Prostate gland (tissue), 2 donors: ENCODE results near the gene FBXL17.

Source experiments
- CTCF ChIP-seq, 4 experiments: fragments of 200-600 bp in 2 of 4; fragments of 450-650 bp in 2 of 4; sonication (generic) in 2 of 4; IDR thresholded peaks; 1 replicate in 3 of 4; 2 replicates in 1 of 4; pipeline ENCODE4 v1.5.1; 2016 to 2019; ENCODE audit warnings: antibody characterized with exemption in 4 of 4, mild to moderate bottlenecking in 2 of 4, moderate library complexity in 2 of 4
- POLR2A ChIP-seq: fragments of 450-650 bp; IDR thresholded peaks from one replicate; pipeline ENCODE4 v1.6.1; 2016; ENCODE audit warnings: antibody characterized with exemption, mild to moderate bottlenecking

DNA sequence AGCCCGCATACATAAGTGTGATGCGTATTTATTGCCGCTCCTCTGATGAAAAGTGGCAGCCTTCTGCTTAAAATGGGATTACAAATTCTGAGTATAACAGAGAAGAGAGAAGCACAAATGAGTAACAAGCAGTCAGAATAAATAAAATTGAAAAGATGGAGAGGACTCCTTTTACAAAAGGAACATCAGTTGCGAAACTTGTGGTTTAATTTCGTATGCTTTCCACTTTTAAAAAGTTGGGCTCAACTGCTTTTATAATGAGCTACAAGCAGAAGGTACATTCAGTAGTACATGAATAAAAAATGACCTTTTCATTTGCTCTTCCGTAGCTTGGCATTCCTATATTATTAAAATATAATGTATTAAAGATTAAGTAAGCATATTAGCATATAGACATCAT, 320.0 kb downstream of the FBXL17 start:
- TF ChIP-seq CTCF (IDR thresholded peaks at IDR 0.05) (no peak), POLR2A (no peak)
